ENCODE data around the gene SPATA12.

SPATA12 gene, protein sequence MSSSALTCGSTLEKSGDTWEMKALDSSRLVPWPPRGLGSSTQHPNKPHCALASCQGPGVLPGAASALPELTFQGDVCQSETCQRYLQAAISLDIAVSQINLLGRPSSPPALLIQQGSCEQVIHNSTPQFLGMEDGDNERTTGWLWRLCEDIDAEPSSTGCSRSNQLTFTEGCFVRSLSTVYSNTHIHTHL

DNA sequence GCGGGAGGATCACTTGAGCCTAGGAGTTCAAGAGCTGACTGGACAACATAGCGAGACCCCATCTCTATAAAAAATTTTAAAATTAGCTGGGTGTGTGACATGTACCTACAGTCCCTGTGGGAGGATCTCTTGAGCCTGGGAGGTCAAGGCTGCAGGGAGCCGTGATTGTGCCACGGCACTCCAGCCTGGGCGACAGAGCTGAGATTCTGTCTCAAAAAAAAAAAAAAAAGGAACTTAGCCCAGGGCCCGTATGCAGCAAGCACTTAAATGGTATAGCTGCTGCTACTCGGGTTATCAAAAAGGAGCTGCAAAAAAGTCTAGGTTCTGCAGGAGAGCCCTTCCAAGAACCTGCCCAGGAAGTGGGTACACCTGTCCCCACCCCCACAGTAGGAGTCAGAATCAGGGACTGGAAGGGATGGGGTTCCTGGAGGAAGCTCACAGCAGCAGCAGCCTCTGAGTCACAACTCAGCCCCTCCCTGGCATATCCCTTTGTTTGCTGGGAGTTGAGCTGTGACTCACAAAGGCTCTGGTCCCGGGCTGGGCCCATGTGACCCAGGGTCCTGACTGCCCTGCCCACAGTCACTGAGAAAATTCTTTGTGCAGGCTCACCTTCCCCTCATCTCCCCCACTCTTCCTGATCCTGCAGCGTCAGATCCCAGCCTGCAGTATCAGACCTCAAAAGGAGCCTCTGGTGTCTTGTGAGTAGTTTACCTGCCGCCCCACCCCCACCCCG, at the start of gene SPATA12:
Gene SPATA12 (plus strand): TSS at position 576 of the 733 bp plus-strand sequence. CDS start 13,031 bp downstream, outside the sequence.
- DNase-seq (ENCODE audit: insufficient read length, low spot score) = no peak
- FAIRE-seq = no peak

DNA sequence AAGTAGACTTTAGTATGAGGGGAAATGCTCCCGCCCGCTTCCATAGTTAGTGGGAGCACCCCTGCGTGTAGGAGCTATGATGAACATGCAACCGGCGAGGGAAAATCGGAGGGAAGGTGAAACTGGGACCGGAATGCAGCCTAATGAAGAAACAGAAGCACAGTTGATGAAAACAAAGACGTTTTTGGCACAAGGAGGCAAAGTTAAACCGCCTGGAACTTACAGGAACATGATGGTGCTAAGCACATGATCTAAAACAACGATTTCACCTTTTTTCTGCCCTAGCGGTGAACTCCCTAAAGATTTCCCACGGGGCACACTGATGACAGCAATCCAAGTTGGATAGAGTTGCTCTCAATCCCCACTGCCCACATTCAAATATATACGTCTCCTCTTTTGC, 49.4 kb upstream of the SPATA12 start:
- FAIRE-seq = no peak
- TF ChIP-seq, protein P1, sequence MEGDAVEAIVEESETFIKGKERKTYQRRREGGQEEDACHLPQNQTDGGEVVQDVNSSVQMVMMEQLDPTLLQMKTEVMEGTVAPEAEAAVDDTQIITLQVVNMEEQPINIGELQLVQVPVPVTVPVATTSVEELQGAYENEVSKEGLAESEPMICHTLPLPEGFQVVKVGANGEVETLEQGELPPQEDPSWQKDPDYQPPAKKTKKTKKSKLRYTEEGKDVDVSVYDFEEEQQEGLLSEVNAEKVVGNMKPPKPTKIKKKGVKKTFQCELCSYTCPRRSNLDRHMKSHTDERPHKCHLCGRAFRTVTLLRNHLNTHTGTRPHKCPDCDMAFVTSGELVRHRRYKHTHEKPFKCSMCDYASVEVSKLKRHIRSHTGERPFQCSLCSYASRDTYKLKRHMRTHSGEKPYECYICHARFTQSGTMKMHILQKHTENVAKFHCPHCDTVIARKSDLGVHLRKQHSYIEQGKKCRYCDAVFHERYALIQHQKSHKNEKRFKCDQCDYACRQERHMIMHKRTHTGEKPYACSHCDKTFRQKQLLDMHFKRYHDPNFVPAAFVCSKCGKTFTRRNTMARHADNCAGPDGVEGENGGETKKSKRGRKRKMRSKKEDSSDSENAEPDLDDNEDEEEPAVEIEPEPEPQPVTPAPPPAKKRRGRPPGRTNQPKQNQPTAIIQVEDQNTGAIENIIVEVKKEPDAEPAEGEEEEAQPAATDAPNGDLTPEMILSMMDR (IDR thresholded peaks at IDR 0.05; ENCODE audit: insufficient read depth, missing control alignments) = no peak
- DNase-seq (ENCODE audit: insufficient read length, low spot score) = no peak

More for the DNA sequence above, at the start of gene SPATA12:
- TF ChIP-seq, protein P1 (IDR thresholded peaks at IDR 0.05; ENCODE audit: insufficient read depth, missing control alignments) = no peak

DNA sequence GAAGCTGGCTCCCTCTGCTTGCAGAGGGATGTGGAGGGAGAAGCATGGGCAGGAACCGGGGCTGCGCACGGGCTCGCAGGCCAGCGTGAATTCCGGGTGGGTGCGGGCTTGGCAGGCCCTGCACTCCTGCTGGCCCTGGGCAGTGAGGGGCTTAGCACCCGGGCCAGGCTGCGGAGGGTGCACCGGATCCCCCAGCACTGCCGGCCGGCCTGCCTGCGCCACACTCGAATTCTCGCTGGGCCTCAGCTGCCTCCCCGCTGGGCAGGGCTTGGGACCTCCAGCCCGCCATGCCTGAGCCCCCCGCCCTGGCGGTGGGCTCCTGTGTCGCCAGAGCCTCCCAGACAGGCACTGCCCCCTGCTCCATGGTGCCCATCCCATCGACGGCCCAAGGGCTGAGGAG, 47.6 kb upstream of the SPATA12 start:
- no peak for DNase-seq (ENCODE audit: insufficient read length, low spot score)
- TF ChIP-seq, protein P1 (IDR thresholded peaks at IDR 0.05; ENCODE audit: insufficient read depth, missing control alignments) = no peak
- FAIRE-seq = no peak

DNA sequence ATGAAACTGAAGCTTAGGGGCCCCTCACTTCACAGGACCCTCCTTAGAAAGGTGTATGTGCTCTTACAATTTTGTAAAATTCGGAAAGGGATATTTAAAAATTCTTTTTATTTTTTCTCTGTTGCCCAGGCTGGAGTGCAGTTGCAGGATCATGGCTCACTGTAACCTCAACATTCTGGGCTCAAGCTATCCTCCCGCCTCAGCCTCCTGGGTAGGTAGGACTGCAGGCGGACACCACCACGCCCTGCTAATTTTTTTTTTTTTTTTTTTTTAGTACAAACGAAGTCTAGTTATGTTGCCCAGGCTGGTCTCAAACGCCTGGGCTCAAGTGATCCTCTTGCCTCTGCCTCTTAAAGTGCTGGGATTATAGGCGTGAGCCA, 45.1 kb upstream of the SPATA12 start:
- TF ChIP-seq, protein P1 (IDR thresholded peaks at IDR 0.05; ENCODE audit: insufficient read depth, missing control alignments) = no peak
- FAIRE-seq (no peak), DNase-seq (ENCODE audit: insufficient read length, low spot score) (no peak)

DNA sequence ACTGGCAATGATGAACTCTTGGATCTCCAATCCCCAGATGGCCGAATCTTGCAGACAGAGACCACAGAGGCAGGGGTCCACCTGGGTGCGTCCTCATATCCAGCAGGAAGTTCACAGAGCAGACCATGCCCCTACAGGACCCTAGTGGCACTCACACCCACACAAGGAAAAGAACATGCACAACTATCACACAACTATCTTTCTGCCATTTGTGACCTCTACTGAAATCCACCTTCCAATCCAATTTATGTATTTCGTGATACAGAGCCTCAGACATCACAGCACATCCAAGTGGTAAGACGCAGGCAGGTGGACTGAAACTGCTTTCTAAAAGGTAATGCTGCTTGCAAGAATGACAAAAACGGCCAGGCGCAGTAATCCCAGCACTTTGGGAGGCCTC, 44.6 kb upstream of the SPATA12 start:
- FAIRE-seq (no peak), DNase-seq (ENCODE audit: insufficient read length, low spot score) (no peak)
- TF ChIP-seq, protein P1 (IDR thresholded peaks at IDR 0.05; ENCODE audit: insufficient read depth, missing control alignments) = no peak

DNA sequence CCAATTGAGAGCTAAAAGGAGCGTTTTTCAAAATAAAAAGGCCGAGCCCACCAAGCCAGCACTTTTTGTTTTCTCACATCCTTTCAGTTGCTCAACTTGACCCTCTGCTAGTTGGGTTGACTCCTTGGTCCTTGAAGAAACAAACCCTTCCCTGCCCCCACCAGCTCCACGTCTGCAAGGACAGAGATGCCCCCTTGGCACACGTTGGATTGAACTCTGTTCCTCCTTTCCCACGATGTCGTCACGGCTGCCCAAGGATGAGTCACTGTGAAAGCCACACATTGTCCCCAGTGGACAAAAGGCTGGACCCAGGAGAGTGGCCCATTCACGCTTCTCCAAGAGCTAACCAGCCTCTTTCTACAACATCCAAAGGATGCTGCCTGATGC, 43.0 kb upstream of the SPATA12 start:
- DNase-seq (ENCODE audit: insufficient read length, low spot score) (no peak), FAIRE-seq (no peak)
- TF ChIP-seq, protein P1 (IDR thresholded peaks at IDR 0.05; ENCODE audit: insufficient read depth, missing control alignments) = no peak

DNA sequence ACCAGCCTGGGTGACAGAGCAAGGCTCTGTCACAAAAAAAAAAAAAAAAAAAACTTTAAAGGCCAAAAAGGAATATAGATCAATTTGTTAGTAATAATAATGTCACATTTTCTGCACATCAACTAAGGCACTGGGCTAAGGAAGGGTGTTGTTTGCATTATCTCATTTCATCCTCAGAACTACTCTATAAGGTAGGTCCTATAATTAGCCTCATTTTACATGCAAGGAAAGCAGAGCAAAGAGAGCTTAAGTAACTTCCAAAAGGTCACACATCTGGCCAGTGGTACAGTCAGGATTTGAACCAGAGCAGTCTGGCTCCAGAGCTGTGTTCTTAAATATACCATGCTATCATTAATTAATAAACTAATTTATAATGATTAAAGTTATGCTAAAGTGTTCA, 42.2 kb upstream of the SPATA12 start:
- no peak for DNase-seq (ENCODE audit: insufficient read length, low spot score)
- TF ChIP-seq, protein P1 (IDR thresholded peaks at IDR 0.05; ENCODE audit: insufficient read depth, missing control alignments) = no peak
- no peak for FAIRE-seq

All from D721Med (cell line).